ENCODE measurements around the gene VPS37B.

DNA sequence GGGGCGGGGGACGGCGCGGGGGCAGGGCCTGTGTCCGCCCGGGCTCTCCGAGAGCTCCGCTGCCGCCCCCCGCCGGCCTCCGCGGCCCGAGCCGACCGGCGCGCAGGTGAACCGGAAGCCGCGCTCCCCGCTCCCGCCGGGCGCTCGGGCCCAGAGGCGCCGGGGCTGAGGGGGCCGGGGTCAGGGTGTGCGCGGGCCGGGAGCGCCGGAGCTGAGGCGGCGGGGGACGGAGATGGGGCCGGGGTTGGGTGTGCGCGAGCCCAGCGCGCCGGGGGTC lies 60.2 kb downstream of the VPS37B start:
- TF ChIP-seq ZFX (IDR thresholded peaks at IDR 0.05) (peak; percentile 64; the same call in 1 of the 2 replicates), CTCF (conservative IDR thresholded peaks at IDR 0.05) (no peak)
